Panc1 (cell line): Measurements from ENCODE around the gene LDAF1. TPM values are rescaled to one million over a fixed set of nuclear protein-coding genes. Genes with fewer than 3 reads are reported as not detected.
"Not testable (repeated sequence)": the region's sequence is repeated elsewhere in the genome, so short reads cannot be mapped to it uniquely, and the experiment has no call there.

ENCODE experiments used
- ATAC-seq: fragments of 200-7000 bp; cut with Tn5 transposase; 2 replicates; pipeline ENCODE4 v1.9.1; 2020; ENCODE audit warnings: mild to moderate bottlenecking, moderate library complexity
- BruUV-seq: library from RNA; stranded (reverse); fragments of 400-500 nt; replicated peaks from 2 replicates; lab custom pipeline; 2021; lab: Mats Ljungman, UMichigan
- CTCF ChIA-PET: fragments of 300-600 bp; sonication (Branson Sonifier 250); formaldehyde crosslinking; loops from one replicate; lab custom pipeline; 2022; ENCODE audit warnings: antibody characterized with exemption; lab: Charles Lee
- POLR2A ChIA-PET: fragments of 300-600 bp; sonication (Branson Sonifier 250); formaldehyde crosslinking; loops from one replicate; lab custom pipeline; 2022; ENCODE audit warnings: antibody characterized with exemption; lab: Charles Lee
- DNase-seq: peaks from one replicate; pipeline ENCODE4 v3.0.0-alpha.2; 2010; ENCODE audit warnings: low read depth, low spot score
- H3K27ac ChIP-seq: 2 replicates; pipeline ENCODE4 v1.5.1; 2011; ENCODE audit warnings: mild to moderate bottlenecking, low read length, inconsistent platforms
- H3K27me3 ChIP-seq: fragments of 200-500 bp; sonication (Bioruptor generic); 2 replicates; pipeline ENCODE4 v1.6.0; 2014; ENCODE audit warnings: low read length, inconsistent platforms; ENCODE audit not compliant: control insufficient read depth, insufficient read depth
- H3K36me3 ChIP-seq: fragments of 200-500 bp; sonication (Bioruptor generic); 2 replicates; pipeline ENCODE4 v1.5.1; 2014; ENCODE audit warnings: inconsistent platforms, mild to moderate bottlenecking, low read length, moderate library complexity; ENCODE audit not compliant: control insufficient read depth, insufficient read depth
- H3K4me1 ChIP-seq: 2 replicates; pipeline ENCODE4 v1.5.1; 2011; ENCODE audit warnings: inconsistent platforms, mild to moderate bottlenecking, low read length, moderate library complexity; ENCODE audit not compliant: control insufficient read depth, insufficient read depth
- H3K4me3 ChIP-seq, 2 experiments: 2 replicates each; pipeline ENCODE4 v1.5.1; 2011 to 2012; ENCODE audit warnings: low read depth in 2 of 2, low read length in 2 of 2, mild to moderate bottlenecking in 2 of 2, inconsistent platforms in 1 of 2, moderate library complexity in 1 of 2
- H3K9me3 ChIP-seq: fragments of 200-500 bp; sonication (Bioruptor generic); 2 replicates; pipeline ENCODE4 v1.5.1; 2014; ENCODE audit warnings: low read depth, mild to moderate bottlenecking, inconsistent platforms, low read length, moderate library complexity; ENCODE audit not compliant: control insufficient read depth, insufficient read depth
- POLR2AphosphoS5 ChIP-seq: IDR thresholded peaks from 2 replicates; pipeline ENCODE4 v1.6.1; 2012; ENCODE audit warnings: mild to moderate bottlenecking, low read depth, low read length, moderate library complexity
- TCF7L2 ChIP-seq: IDR thresholded peaks from 2 replicates; pipeline ENCODE4 v1.6.1; 2011; ENCODE audit warnings: mild to moderate bottlenecking, low read depth, low read length, inconsistent platforms
- in situ Hi-C: cut with HindIII; loops from 2 replicates; pipeline ENCODE4 v1.10.0; 2016; ENCODE audit warnings: low sequenced_read_pairs, low pct_unique_long_range_greater_than_20kb
- intact Hi-C: fragments of 100-400 bp; cut with micrococcal nuclease; formaldehyde crosslinking; loops from one replicate; pipeline ENCODE4 v1.10.0; 2022; ENCODE audit not compliant: unreplicated experiment
- total RNA-seq: library from RNA; stranded (reverse); gene quantifications from one replicate; pipeline ENCODE4 v1.2.1, GENCODE V29; 2021; ENCODE audit not compliant: unreplicated experiment
- TF ChIP-seq, protein P1 (sequence below): fragments of 450-650 bp; IDR thresholded peaks from 2 replicates; pipeline ENCODE4 v1.5.1; 2017; ENCODE audit warnings: mild to moderate bottlenecking
- TF ChIP-seq, protein P2 (sequence below), 2 experiments: IDR thresholded peaks; 2 replicates each; pipeline ENCODE4 v1.6.1; 2011 to 2012; ENCODE audit warnings: low read depth in 2 of 2, control low read depth in 1 of 2, low read length in 1 of 2, mild to moderate bottlenecking in 1 of 2, moderate library complexity in 1 of 2; ENCODE audit not compliant: insufficient read depth in 1 of 2

LDAF1 gene
- total RNA-seq, 1 experiment from 2014 or later, result 15.2 TPM

DNA sequence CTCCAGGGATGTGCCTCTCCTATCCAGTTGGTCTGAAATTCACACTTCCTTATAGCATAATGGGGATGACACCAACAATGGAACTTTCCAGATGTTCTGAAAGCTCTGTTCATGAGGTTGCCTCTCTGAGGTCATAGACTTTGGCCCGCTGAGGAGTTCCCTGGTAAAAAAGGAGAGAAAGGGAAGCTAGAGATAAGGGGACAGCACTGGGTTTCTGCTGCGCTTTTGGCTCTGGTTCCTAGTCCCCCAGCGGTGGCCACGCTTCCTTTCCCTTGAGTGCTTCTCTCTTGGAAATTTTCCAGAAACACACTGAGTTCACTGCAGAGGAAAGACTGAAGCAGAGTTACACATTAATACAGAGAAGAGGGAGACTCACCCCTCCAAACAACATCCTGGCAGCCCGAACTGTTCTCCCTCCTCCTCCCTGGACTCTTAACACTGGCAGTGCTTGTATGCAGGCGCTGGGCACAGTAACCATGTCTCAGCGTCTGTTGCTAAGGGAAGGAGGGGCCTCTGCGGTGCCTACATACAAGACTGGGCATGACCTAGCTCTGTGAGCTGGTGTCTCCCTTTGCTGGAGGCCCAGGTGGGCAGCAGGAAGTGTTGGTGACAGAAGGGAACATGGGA lies 8.0 kb upstream of the LDAF1 start, which contains the start of gene DNAH3:
Gene DNAH3, minus strand, starts transcription at position 472 of the 627 bp plus-strand sequence. CDS start 527 bp downstream, outside the sequence.
- H3K4me1 ChIP-seq, result no peaks in the 10 kb centered on the region
- intact Hi-C loops, result no loop called here
- no peaks in the 10 kb centered on the region for H3K9me3 ChIP-seq
- no peaks in the 10 kb centered on the region for H3K36me3 ChIP-seq
- H3K27me3 ChIP-seq, result peaks cover 9% of the 10 kb centered on the region; the same call in 1 of the 2 replicates
- no peak within 1 kb of the TSS for H3K27ac ChIP-seq
- BruUV-seq, result no TSS peak
- peak; percentile 58; the same call in 1 of the 2 replicates for ATAC-seq
- ChIA-PET POLR2A (no interaction called here), CTCF (no interaction called here)
- no peak for TF ChIP-seq POLR2AphosphoS5
- TF ChIP-seq TCF7L2, result no peak
- TF ChIP-seq, protein P1, sequence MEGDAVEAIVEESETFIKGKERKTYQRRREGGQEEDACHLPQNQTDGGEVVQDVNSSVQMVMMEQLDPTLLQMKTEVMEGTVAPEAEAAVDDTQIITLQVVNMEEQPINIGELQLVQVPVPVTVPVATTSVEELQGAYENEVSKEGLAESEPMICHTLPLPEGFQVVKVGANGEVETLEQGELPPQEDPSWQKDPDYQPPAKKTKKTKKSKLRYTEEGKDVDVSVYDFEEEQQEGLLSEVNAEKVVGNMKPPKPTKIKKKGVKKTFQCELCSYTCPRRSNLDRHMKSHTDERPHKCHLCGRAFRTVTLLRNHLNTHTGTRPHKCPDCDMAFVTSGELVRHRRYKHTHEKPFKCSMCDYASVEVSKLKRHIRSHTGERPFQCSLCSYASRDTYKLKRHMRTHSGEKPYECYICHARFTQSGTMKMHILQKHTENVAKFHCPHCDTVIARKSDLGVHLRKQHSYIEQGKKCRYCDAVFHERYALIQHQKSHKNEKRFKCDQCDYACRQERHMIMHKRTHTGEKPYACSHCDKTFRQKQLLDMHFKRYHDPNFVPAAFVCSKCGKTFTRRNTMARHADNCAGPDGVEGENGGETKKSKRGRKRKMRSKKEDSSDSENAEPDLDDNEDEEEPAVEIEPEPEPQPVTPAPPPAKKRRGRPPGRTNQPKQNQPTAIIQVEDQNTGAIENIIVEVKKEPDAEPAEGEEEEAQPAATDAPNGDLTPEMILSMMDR, result no peak
- TF ChIP-seq, protein P2, sequence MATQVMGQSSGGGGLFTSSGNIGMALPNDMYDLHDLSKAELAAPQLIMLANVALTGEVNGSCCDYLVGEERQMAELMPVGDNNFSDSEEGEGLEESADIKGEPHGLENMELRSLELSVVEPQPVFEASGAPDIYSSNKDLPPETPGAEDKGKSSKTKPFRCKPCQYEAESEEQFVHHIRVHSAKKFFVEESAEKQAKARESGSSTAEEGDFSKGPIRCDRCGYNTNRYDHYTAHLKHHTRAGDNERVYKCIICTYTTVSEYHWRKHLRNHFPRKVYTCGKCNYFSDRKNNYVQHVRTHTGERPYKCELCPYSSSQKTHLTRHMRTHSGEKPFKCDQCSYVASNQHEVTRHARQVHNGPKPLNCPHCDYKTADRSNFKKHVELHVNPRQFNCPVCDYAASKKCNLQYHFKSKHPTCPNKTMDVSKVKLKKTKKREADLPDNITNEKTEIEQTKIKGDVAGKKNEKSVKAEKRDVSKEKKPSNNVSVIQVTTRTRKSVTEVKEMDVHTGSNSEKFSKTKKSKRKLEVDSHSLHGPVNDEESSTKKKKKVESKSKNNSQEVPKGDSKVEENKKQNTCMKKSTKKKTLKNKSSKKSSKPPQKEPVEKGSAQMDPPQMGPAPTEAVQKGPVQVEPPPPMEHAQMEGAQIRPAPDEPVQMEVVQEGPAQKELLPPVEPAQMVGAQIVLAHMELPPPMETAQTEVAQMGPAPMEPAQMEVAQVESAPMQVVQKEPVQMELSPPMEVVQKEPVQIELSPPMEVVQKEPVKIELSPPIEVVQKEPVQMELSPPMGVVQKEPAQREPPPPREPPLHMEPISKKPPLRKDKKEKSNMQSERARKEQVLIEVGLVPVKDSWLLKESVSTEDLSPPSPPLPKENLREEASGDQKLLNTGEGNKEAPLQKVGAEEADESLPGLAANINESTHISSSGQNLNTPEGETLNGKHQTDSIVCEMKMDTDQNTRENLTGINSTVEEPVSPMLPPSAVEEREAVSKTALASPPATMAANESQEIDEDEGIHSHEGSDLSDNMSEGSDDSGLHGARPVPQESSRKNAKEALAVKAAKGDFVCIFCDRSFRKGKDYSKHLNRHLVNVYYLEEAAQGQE (IDR thresholded peaks at IDR 0.05; ENCODE audit: insufficient read depth in 1 of 2, low read depth in 2 of 2, low read length in 1 of 2), result no peak
- in situ Hi-C loops, result no loop called here
- H3K4me3 ChIP-seq, result no peak within 1 kb of the TSS
- no peak for DNase-seq

DNA sequence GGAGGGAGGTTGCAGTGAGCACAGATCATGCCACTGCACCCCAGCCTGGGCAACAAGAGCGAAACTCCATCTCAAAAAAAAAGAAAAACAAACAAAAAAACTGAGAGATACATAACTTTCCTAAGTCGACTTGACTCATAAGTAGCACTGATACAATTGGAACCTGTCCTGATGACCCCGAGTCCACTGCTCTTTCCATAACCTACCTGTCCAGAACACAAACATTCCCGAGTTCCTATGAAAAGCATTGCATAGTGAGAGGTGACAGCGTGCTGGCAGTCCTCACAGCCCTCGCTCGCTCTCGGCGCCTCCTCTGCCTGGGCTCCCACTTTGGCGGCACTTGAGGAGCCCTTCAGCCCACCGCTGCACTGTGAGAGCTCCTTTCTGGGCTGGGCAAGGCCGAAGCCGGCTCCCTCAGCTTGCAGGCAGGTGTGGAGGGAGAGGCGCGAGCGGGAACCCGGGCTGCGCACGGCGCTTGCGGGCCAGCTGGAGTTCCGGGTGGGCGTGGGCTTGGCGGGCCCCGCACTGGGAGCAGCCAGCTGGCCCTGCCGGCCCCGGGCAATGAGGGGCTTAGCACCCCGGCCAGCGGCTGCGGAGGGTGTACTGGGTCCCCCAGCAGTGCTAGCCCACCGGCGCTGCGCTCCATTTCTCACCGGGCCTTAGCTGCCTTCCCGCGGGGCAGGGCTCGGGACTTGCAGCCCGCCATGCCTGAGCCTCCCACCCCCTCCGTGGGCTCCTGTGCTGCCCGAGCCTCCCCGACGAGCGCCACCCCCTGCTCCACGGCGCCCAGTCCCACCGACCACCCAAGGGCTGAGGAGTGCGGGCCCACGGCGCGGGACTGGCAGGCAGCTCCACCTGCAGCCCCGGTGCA lies 6.1 kb upstream of the LDAF1 start:
- in situ Hi-C loops, H3K27me3 ChIP-seq, H3K36me3 ChIP-seq, POLR2A ChIA-PET, intact Hi-C loops, H3K4me1 ChIP-seq, ATAC-seq, CTCF ChIA-PET, H3K4me3 ChIP-seq, BruUV-seq, H3K9me3 ChIP-seq, DNase-seq, H3K27ac ChIP-seq: not testable (repeated sequence)

DNA sequence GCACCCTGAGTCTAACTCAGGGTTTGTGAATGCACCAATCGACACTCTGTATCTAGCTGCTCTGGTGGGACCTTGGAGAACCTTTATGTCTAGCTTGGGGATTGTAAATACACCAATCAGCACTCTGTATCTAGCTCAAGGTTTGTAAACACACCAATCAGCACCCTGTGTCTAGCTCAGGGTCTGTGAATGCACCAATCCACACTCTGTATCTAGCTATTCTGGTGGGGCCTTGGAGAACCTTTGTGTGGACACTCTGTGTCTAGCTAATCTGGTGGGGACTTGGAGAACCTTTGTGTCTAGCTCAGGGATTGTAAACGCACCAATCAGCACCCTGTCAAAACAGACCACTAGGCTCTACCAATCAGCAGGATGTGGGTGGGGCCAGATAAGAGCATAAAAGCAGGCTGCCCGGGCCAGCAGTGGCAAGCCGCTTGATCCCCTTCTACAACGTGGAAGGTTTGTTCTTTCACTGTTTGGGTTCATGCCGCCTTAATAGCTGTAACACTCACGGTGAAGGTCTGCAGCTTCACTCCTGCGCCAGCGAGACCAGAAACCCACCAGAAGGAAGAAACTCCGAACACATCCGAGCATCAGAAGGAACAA lies 5.2 kb upstream of the LDAF1 start:
- DNase-seq, ATAC-seq, intact Hi-C loops, H3K4me1 ChIP-seq, BruUV-seq, H3K27ac ChIP-seq, CTCF ChIA-PET, H3K9me3 ChIP-seq, in situ Hi-C loops, H3K27me3 ChIP-seq, H3K36me3 ChIP-seq, POLR2A ChIA-PET, H3K4me3 ChIP-seq: not testable (repeated sequence)

DNA sequence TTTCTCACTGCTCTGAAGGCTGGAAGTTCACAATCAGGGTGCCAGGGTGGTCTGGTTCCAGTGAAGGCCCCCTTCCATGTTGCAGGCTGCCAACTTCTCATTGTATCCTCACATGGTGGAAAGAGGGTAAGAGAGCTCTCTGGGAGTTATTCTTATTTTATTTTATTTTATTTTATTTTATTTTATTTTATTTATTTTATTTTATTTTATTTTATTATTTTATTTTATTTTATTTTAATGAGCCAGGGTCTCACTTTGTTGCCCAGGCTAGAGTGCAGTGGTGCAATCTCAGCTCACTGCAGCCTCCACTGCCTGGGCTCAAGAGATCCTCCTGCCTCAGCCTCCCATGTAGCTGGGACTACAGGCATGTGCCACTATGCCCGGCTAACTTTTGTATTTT lies 2.5 kb upstream of the LDAF1 start:
- CTCF ChIA-PET, result interaction anchor here (0.7 kb wide), 1 partner anchor 33 kb away, joined by 4 read pairs; no protein-coding TSS in a partner anchor
- H3K27ac ChIP-seq, H3K4me1 ChIP-seq, H3K27me3 ChIP-seq, in situ Hi-C loops, BruUV-seq, POLR2A ChIA-PET, ATAC-seq, DNase-seq, H3K4me3 ChIP-seq, H3K36me3 ChIP-seq, H3K9me3 ChIP-seq: not testable (repeated sequence)
- intact Hi-C loops, result loop anchor here (5.0 kb wide), 1 partner anchor 146 kb away; no protein-coding TSS in a partner anchor
